Activated CD4-positive, alpha-beta T cell treated with anti-CD3 and anti-CD28 coated beads for 4 hours (primary cell): ENCODE results near the gene CNST.
"Not testable (repeated sequence)": the region's sequence is repeated elsewhere in the genome, so short reads cannot be mapped to it uniquely, and the experiment has no call there.

Source experiments
- DNase-seq, 2 donors: peaks; one replicate each; pipeline ENCODE4 v3.0.0-alpha.2; 2020

The CNST gene

DNA sequence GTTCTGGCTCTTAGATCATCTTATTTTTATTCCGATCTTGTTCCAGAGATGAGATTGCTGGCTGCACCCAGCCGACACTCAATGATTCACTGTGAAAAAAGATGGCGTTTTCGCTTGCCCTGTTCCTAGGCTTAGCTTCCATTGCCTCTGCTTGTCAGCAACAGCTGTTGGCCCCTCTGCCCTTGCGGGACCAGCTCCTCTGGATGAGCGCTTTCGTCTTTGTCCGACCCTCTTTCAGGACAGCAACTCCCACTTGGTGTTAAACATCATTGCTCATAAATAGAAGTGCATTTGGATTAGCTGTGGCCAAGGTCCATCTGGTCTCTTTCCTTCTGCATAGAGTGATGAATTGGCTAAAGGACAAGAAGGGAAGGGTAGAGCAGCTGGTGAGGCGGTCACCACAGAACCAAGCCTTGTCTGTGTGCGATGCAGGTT, 114.5 kb downstream of the CNST start:
- no peak for DNase-seq

DNA sequence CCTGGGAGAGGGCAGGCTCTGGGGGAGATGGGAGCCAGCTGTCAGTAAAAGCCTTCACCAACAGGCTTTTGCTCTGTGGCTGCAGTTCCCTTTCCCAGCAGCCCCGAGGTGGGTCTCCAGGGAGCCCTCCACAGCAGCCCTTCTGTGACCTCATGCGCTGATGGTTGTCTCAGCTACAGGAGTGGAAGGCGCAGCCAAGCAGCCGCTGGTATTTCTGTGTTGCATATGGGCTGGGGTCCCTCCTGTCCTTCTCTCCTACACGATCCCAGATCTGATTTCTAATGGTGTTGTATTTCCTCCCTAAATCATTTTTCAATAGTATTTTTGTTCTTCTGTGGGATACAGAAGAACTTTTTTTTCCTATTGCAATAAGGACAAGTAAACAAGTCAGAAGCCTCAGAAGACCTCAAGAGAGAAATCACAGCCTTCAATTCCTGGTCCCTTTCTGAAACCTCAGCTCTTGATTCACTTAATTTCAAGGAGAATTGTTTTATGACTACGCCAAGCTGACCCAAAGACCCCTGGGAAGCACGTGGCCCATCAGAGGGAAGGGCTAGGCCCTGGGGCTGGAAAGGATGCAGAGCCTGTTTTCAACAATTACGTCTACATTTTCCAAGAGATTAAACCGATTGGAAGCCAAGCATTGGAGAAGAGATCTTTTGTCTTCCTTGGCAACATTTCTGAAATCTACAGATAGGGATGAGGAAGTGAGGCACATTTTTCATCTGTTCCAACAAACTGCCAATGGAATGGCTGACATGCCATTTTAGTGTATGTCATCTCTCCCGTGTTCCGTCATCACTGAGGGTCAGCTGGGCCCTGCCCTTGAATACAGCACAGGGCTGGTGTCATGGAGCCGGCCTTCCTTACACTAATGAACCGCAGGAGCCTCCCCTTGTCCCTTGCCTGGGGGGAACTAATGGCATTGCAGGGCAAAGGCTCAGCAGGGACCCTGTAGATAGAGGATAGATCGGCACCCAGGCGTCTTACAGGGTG, 115.9 kb downstream of the CNST start:
- DNase-seq: no peak

DNA sequence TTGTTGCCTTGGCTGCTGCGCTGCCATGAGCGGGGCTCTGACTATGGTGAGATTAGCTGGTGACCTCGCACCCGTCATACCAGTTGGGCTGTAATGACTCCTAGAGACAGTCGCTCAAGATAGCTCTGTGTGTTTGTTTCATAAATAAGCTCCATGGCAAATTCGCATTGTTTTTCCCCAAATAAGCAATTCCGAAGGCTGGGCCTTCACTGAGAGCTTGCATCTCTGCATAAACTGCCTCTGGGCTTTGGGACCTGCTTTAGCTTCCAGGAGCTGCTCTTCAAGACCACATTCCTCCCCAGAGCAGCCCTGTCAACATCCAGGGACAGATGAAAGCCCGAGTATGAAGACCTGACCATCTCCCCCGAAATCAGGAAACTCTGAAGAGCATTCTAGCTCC, 117.3 kb downstream of the CNST start:
- DNase-seq: no peak

DNA sequence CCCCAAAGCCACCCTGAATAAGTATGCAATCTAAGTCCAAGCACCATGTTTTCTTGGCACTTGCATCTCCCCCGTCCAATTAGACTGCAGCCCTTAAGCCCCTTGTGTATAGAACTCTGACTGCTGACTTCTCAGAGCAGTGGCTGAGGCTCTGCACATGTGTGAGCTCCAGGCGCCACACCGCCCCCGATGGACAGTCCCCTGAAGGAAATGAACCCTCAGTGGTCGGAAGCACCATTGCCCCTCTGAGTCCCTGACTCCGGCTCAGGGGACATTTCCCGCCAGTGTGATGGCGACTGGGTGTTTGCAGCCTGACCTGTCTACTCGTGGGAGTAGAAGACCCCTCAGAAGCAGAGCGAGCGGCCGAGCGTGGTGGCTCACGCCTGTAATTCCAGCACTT, 120.7 kb downstream of the CNST start:
- DNase-seq: no peak

DNA sequence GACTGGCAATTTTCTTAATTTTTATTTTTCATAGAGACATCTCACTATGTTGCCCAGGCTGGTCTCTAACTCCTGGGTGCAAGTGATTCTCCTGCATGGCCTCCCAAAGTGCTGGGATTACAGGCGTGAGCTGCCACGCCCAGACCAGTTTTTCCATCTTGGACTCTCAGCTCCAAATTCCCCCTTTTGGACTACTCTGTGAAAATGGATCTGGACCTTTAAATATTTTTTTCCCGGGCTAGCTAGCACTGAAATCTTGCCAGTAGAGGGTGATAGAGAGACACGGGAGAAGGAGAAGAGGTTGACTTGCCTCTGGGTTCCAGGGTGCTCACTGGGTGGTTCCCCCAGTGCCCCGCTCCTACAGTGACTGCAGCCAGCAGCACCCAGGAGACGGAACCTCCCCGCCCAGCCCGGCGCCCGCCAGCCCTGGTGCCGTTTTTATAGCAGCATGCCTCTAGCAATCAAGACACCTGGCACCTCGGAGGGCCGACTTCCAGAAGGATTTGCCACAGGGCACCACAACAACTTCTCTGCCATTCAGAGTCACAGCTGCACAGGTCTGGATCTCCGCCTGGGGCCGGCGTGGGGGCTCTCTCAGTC, 123.3 kb downstream of the CNST start:
- peak; percentile 9 to 18 for DNase-seq

DNA sequence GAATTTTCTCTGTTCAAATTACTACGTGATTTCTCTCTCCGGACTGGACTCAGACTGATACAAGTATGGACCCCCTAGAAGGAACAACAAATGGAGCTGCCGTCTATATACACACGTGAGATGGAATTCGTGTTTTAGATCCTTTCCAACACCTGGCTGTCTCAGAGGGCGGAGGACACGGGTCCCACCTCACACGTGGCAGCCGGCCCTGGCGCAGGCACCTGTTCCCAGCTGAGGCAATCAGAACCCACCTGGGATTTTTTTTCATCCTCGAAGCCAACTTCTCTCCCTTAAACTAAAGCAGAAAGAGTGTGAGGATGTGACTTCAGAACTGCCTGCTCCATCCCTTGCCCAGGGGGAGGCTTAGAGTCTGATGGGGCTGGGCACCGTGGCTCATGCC, 123.8 kb downstream of the CNST start:
- DNase-seq: no peak

DNA sequence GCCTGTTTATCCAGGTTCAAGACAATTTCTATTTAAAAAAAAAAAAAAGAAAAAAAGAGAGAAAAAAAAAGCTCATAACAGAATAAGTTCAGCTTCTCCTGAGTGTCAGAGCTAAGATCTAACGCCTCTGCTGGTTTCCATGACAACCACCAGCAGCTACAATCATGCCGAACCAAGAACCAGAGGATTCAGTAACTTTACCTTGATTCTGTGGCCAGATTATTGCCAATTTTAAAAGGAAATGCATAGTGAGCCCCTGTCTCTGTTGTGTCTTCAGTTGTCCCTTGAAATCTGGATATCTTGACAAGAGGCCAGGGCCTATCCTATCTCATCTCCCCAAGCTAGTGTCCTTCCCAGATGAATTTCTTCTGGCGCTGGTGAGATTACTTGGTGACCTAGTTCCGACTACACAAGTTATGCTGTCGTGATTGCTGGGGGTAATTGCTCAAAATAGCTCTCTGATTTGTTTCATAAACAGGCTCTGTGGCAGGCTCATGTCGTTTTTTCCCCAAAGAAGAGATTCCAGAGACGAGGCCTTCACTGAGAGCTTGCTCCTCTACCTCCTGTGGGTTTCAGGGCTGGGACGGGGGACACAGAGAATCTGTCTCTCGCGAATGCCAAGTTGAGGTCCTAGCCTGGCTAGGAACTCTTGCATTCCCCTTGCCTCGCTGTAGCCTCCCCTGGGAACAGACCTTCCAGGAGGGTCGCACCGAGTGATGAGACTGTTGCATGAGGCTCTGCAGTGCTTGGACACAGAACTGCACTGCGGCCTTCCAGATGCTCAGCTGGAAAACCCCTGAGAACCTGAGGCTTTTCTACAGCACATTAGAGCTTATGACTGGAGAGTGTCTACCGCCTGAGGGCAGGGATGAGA, 125.6 kb downstream of the CNST start:
- no peak for DNase-seq

DNA sequence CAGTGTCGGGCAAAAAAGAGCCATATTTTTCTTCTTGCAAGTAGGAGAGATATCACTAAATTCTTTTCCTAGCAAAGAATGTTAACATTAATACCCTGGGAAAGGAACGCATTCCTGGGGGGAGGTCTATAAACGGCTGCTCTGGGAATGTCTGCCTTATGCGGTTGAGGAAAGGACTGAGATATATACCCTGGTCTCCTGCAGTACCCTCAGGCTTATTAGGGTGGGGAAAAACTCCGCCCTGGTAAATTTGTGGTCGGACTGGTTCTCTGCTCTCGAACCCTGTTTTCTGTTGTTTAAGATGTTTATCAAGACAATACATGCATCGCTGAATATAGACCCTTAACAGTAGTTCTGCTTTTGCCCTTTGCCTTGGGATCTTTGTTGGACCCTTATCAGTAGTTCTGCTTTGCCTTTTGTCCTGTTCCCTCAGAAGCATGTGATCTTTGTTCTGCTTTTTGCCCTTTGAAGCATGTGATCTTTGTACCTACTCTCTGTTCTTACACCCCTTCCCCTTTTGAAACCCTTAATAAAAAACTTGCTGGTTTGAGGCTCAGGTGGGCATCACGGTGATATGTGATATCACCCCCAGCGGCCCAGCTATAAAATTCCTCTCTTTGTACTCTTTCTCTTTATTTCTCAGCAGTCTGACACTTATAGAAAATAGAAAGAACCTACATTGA, 128.1 kb downstream of the CNST start:
- not testable (repeated sequence) for DNase-seq

DNA sequence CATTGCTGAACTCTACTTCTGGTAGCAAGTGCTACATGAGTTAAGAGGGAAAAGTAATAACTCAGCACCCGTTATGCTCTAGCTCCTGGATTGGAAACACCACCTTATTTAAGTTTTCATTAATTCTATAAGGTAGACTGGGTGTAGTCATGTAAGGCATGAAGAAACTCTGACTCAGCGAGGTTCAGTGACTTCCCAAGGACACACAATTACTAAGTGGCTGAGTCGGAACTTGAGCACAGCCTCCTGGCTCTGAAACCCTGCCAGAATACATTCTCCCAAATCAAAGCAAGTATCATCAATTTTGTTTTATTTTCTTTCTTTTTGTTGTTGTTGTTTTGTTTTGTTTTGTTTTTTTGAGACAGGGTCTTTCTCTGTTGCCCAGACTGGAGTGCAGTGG, 128.9 kb downstream of the CNST start:
- no peak for DNase-seq

DNA sequence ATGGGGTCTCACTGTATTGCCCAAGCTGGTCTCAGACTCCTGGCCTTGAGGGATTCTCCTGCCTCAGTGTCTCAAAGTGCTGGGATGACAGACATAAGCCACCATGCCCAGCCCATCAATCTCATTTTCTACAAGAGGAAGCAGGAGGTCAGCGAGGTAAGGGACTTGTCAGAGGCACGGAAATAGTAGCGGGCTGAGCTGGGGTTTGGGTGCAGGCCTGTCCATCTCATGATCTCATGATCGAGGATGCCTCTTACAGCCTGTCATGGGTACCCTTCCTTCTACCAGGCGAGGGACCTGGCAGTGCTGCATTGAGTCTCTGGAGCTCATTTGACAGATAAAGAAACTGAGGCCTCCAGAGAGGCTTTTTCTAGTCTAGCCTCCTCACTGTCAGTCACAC, 129.4 kb downstream of the CNST start:
- DNase-seq: no peak

DNA sequence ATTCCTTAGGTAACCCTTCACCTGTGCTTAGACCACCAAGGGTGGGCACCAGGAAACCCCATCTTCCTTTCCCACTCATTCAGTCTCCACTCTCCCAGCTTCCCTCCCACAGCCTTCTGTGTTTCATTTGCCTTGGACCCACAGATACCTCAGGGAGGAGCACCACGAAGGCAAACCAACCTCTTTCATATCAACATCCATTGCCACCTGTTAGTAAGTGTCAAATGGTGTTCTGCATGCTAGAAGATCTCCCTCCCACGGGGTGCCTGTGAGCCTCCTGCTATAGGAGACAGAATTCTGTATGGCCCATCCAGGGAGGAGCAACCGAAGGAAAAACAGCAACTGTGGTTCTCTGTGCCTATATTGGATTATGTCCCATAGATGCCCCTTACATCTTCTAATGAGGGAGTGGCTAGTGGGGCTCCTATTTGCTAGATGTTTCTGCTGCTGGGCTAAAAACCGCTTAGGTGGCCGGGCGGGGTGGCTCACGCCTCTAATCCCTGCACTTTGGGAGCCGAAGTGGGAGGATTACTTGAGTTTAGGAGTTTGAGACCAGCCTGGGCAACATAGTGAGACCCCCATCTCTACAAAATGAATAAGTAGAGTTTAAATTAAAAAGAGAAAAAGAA, 132.3 kb downstream of the CNST start:
- DNase-seq: no peak

DNA sequence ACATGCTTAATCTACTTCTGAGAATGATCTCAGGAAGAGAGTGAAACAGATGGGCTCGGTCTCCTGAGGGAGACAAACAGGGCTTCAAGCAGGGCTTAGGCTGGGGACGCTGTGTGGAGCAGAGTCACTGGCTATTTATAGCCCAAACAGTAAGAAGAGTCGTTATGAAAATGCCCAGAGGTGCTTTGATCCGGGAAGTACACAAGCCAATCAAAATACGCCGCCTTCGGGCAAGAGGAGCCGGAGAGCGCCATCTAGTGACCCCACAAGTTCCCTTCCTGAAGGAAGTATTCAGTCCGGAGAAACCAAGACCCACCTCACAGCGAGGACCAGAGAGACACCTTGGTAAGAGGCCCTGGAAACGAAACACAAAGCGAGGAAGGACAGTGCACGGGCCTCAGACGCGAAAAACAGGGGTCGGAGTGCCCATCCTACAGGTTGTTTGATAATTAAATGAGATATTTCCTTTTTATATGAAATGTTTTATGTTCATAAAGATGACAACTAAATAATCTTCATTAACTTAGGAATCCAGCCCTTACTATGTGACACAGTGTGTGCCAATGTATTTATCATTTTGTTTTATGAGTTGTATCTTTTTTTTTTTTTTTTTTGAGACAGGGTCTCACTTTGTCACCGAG, 133.0 kb downstream of the CNST start:
- DNase-seq: peak; percentile 71 to 72

DNA sequence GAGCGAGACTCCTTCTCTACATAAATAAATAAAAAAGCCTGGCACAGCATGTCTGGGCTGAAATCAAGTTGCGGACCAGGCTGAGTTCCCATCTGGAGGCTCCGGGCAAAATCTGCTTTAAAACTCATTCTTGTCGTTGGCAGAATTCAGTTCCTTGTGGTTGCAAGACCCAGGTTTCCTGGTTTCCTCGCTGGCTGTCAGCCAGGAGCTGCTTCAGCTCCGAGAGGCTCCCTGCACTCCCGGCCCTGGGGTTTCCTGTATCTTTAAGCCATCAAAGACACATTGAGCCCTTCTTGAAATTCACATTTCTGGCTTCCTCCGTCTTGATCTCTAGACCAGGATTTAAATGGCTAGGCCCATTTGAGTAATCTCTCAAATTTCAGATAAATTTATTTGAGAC, 137.3 kb downstream of the CNST start:
- no peak for DNase-seq

DNA sequence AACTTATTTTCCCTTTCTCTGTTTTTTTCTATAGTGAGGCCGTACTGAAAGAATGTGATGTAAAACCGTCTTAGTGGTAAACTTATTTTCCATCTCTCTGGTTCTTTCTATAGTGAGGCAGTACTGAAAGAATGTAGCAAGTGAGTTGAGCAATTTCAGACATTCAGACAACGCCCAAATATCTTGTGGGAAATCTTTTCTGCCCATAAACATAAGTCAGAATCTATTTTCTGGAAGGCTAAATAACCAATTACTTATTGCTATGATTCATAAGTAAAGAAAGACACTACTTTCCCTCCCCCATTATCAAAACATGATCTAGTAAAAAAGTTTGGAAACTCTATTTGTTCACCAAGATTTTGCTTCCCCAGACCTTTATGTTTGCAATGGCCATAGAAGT, 139.1 kb downstream of the CNST start:
- DNase-seq: no peak

DNA sequence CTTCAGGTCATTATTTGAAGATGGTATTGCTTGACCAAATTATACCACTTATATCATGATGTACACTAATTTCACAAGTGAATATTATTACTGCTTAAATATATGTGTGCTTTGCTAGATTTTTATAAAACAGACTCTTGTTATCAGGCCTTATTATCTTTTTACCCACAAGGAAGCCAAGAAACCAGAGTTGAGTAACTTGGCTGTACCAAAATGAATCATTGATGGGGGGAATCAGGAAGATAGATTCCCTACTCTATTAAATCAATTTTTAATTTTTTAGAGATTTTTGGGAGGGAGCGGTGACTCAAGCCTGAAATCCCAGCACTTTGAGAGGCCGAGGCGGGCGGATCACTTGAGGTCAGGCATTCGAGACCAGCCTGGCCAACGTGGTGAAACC, 141.9 kb downstream of the CNST start:
- DNase-seq: no peak

DNA sequence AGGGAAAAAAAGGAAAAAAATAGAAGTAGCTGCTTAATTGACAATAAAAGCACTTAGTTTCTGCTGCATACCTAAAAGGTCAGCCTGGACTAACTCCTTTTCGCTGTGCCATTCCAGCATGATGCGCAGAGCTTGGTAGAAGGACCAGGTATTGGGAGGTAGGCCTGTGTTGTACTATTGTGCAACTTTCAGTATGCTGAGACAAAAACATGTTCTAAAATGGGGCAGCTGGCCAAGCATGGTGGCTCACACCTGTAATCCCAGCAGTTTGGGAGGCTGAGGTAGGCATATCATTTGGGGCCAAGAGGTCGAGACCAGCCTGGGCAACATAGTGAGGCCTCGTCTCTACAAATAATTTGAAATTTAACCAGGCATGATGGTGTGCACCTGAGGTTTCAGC, 142.9 kb downstream of the CNST start:
- no peak for DNase-seq

DNA sequence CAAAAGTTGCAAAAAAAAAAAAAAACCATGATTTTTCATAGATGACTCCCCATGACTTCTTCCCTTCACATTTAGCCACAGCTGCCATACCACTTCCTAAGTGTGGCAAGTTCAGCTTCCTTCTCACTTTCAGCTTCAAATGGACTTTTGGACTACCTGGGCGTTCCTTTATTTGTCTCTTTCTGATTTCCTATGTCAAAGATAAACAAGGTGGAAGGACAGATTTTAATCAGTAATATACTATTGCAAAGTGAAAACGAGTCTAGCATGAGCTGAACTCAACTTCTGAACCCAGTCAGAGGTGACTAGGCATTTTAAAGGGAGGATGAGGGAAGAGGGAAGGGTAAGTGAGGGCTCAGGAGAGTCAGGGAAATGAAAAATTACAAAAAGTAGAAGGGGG, 143.6 kb downstream of the CNST start:
- DNase-seq: no peak

DNA sequence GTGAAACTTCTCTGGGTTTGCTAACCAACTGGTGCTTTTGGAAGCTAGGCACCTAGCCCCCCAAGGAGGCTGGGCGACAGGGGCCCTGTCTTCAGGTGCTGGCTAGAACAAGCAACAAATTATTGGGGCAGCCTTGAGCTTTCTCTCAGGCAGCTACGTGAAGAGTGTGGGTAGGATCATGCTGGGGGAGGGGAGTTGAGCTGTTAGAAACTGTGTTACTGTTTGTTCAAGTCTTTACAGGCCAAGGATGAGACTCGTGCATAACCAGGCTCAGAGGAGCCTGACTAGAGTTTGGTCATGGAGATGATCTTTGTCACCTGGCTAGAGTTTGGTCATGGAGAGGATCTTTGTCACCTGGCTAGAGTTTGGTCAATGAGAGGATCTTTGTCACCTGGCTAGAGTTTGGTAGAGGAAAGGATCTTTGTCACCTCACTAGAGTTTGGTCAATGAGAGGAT, 145.3 kb downstream of the CNST start:
- DNase-seq: no peak

DNA sequence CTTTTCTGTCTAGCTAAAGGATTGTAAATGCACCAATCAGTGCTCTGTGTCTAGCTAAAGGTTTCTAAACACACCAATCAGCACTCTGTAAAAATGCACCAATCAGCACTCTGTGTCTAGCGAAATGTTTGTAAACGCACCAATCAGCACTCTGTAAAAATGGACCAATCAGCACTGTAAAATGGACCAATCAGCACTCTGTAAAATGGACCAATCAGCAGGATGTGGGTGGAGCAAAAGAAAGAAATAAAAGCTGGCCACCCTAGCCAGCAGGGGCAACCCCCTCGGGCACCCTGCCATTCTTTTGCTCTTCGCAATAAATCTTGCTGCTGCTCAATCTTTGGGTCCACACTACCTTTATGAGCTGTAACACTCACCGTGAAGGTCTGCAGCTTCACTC, 146.2 kb downstream of the CNST start:
- not testable (repeated sequence) for DNase-seq
